CD14-positive monocyte (primary cell): ENCODE measurements around the gene SLX9. TPM values are rescaled to one million over a fixed set of nuclear protein-coding genes. Genes with fewer than 3 reads are reported as not detected.

ENCODE experiments used
- DNase-seq, 3 donors: peaks; one replicate each; pipeline ENCODE4 v3.0.0-alpha.2; 2011 to 2022
- H2AFZ ChIP-seq: 2 replicates; pipeline ENCODE4 v1.6.0; 2012; ENCODE audit warnings: mild to moderate bottlenecking, low read depth, low read length, inconsistent platforms; ENCODE audit not compliant: insufficient read depth, poor library complexity, severe bottlenecking
- H3K27ac ChIP-seq, 2 donors: 1 replicate in 1 of 2; 2 replicates in 1 of 2; pipeline ENCODE4 v1.5.1; 2012 to 2013; ENCODE audit warnings: low read length in 2 of 2, control low read depth in 1 of 2, inconsistent platforms in 1 of 2, low read depth in 1 of 2, mild to moderate bottlenecking in 1 of 2
- H3K27me3 ChIP-seq, 2 donors: one replicate each; pipeline versions ENCODE4 v1.6.0 to v1.6.1; 2011 to 2013; ENCODE audit warnings: low read length in 2 of 2; ENCODE audit not compliant: control insufficient read depth in 2 of 2, insufficient read depth in 2 of 2
- H3K36me3 ChIP-seq, 2 donors: replicated peaks in 1 of 2; 1 replicate in 1 of 2; 2 replicates in 1 of 2; pipeline versions ENCODE4 v1.5.1 to v1.6.1; 2012 to 2013; ENCODE audit warnings: low read length in 2 of 2, control low read depth in 1 of 2, inconsistent platforms in 1 of 2, mild to moderate bottlenecking in 1 of 2; ENCODE audit not compliant: insufficient read depth in 2 of 2, control insufficient read depth in 1 of 2
- H3K4me1 ChIP-seq, 2 donors: 1 replicate in 1 of 2; 2 replicates in 1 of 2; pipeline versions ENCODE4 v1.5.1 to v1.6.1; 2012 to 2013; ENCODE audit warnings: low read length in 2 of 2, control low read depth in 1 of 2, inconsistent platforms in 1 of 2, mild to moderate bottlenecking in 1 of 2, moderate library complexity in 1 of 2; ENCODE audit not compliant: insufficient read depth in 2 of 2, control insufficient read depth in 1 of 2
- H3K4me2 ChIP-seq: replicated peaks from 2 replicates; pipeline ENCODE3; 2012; ENCODE audit warnings: low read length, moderate library complexity, mild to moderate bottlenecking; ENCODE audit not compliant: poor library complexity, severe bottlenecking; ENCODE audit errors: extremely low read depth
- H3K4me3 ChIP-seq, 3 experiments: fragments of 200-600 bp in 1 of 3; sonication (generic) in 1 of 3; replicated peaks in 1 of 3; 1 replicate in 2 of 3; 2 replicates in 1 of 3; pipeline ENCODE4 v1.5.1; 2011 to 2013; ENCODE audit warnings: low read length in 3 of 3, mild to moderate bottlenecking in 3 of 3, control low read depth in 2 of 3, low read depth in 2 of 3, inconsistent platforms in 1 of 3, moderate library complexity in 1 of 3
- H3K79me2 ChIP-seq: 2 replicates; pipeline ENCODE4 v1.6.0; 2012; ENCODE audit warnings: mild to moderate bottlenecking, control low read depth, inconsistent platforms, low read length, moderate library complexity; ENCODE audit not compliant: insufficient read depth
- H3K9ac ChIP-seq: 2 replicates; pipeline ENCODE4 v1.6.0; 2017; ENCODE audit warnings: low read length, mild to moderate bottlenecking; ENCODE audit not compliant: insufficient read depth, poor library complexity, severe bottlenecking
- H3K9me3 ChIP-seq, 2 donors: replicated peaks in 1 of 2; 1 replicate in 1 of 2; 2 replicates in 1 of 2; pipeline versions ENCODE4 v1.5.1 to v1.6.1; 2012 to 2013; ENCODE audit warnings: low read length in 2 of 2, control low read depth in 1 of 2; ENCODE audit not compliant: control insufficient read depth in 1 of 2, insufficient read depth in 1 of 2
- H4K20me1 ChIP-seq: 2 replicates; pipeline ENCODE4 v1.6.0; 2012; ENCODE audit warnings: mild to moderate bottlenecking, low read length, control low read depth, moderate library complexity; ENCODE audit not compliant: insufficient read depth
- H3K27ac Mint-ChIP-seq, 7 donors: one replicate each; pipeline ENCODE4 v1.8.0; 2020; ENCODE audit warnings: mild to moderate bottlenecking in 7 of 7, mixed read lengths in 7 of 7, moderate library complexity in 6 of 7, inconsistent platforms in 2 of 7
- H3K27me3 Mint-ChIP-seq, 3 donors: one replicate each; pipeline ENCODE4 v1.8.0; 2021 to 2022; ENCODE audit warnings: low read depth in 3 of 3, mild to moderate bottlenecking in 3 of 3, mixed read lengths in 3 of 3, moderate library complexity in 3 of 3, inconsistent platforms in 1 of 3
- H3K36me3 Mint-ChIP-seq, 2 donors: one replicate each; pipeline ENCODE4 v1.8.0; 2020; ENCODE audit warnings: mixed read lengths in 2 of 2, inconsistent platforms in 1 of 2, mild to moderate bottlenecking in 1 of 2
- H3K4me1 Mint-ChIP-seq: one replicate; pipeline ENCODE4 v1.8.0; 2020; ENCODE audit warnings: mild to moderate bottlenecking, mixed read lengths
- H3K4me3 Mint-ChIP-seq, 2 donors: one replicate each; pipeline ENCODE4 v1.8.0; 2020; ENCODE audit warnings: mild to moderate bottlenecking in 2 of 2, mixed read lengths in 2 of 2, moderate library complexity in 1 of 2
- H3K9me3 Mint-ChIP-seq, 7 donors: one replicate each; pipeline ENCODE4 v1.8.0; 2020 to 2022; ENCODE audit warnings: mixed read lengths in 7 of 7, mild to moderate bottlenecking in 6 of 7, moderate library complexity in 6 of 7, inconsistent platforms in 2 of 7
- WGBS: methylation state at CpG from one replicate; pipeline ENCODE4 v1.1.5; 2013; ENCODE audit warnings: missing lambda C conversion rate; ENCODE audit not compliant: insufficient coverage; 5-methylcytosine and 5-hydroxymethylcytosine counted together
- intact Hi-C, 2 donors: fragments of 100-400 bp; cut with micrococcal nuclease; formaldehyde crosslinking; loops; one replicate each; pipeline versions ENCODE4 v1.15.0 to v1.15.1; 2023
- polyA plus RNA-seq, 3 donors: library from polyadenylated mRNA; depleted of rRNA in 1 of 3; unstranded in 2 of 3; stranded (reverse) in 1 of 3; fragments of 300-500 nt in 2 of 3; fragments of >200 nt in 1 of 3; fragmentation: Illumina TruSeq in 2 of 3; gene quantifications; 1 replicate in 2 of 3; 2 replicates in 1 of 3; pipeline ENCODE4 v1.2.3, GENCODE V29; 2012 to 2021
- TF ChIP-seq, protein P1 (sequence below): fragments of 200-600 bp; IDR thresholded peaks from one replicate; pipeline ENCODE4 v1.8.0; 2022; ENCODE audit warnings: antibody characterized with exemption, mild to moderate bottlenecking

The SLX9 gene
- polyA plus RNA-seq, 3 donors = 7.5 to 9.0 (median 9.0) TPM

DNA sequence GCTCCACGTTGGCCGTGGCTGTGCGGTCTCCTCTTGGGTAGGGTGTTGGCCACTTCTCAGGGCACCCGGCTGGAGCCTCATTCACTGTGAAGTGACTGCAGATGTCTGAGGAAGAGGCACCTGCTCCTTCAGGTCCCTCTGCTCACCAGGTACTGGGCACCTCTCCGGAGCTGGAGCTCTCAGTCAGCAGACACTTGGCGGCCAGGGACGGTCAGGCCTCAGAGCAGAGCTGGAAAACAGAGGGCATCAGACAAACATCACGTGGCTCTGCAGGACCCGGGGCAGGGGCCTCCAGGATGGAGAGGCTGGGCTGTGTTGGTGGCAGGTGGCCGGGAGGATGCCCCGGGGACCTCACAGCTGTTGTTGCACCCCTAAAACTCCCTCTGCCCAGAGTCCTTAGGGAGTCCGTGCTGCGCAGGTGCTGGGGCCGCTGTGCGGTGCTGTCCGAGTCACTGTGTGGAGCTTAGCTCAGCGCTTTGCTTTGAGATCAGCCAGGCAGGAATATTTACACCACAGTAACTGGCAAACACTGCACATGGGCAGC lies 59.7 kb downstream of the SLX9 start:
- no peaks in the 10 kb centered on the region for H3K36me3 Mint-ChIP-seq
- H3K27me3 ChIP-seq = no peaks in the 10 kb centered on the region
- H3K4me2 ChIP-seq = no peak overlapping the region
- no peak overlapping the region for H3K4me3 Mint-ChIP-seq
- no peak overlapping the region for H2AFZ ChIP-seq
- no peaks in the 10 kb centered on the region for H3K36me3 ChIP-seq
- TF ChIP-seq, protein P1, sequence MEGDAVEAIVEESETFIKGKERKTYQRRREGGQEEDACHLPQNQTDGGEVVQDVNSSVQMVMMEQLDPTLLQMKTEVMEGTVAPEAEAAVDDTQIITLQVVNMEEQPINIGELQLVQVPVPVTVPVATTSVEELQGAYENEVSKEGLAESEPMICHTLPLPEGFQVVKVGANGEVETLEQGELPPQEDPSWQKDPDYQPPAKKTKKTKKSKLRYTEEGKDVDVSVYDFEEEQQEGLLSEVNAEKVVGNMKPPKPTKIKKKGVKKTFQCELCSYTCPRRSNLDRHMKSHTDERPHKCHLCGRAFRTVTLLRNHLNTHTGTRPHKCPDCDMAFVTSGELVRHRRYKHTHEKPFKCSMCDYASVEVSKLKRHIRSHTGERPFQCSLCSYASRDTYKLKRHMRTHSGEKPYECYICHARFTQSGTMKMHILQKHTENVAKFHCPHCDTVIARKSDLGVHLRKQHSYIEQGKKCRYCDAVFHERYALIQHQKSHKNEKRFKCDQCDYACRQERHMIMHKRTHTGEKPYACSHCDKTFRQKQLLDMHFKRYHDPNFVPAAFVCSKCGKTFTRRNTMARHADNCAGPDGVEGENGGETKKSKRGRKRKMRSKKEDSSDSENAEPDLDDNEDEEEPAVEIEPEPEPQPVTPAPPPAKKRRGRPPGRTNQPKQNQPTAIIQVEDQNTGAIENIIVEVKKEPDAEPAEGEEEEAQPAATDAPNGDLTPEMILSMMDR = no peak
- no peaks in the 10 kb centered on the region for H4K20me1 ChIP-seq
- no peaks in the 10 kb centered on the region for H3K9me3 ChIP-seq
- H3K27me3 Mint-ChIP-seq = peaks cover 0 to 6% (median 6%) of the 10 kb centered on the region in 3 donors
- H3K9ac ChIP-seq = no peak overlapping the region
- no peak overlapping the region for H3K27ac ChIP-seq
- DNase-seq = no peak
- intact Hi-C loops = no loop called here
- H3K4me1 Mint-ChIP-seq = no peaks in the 10 kb centered on the region
- no peak overlapping the region for H3K4me3 ChIP-seq
- WGBS = 97% methylated on average over 12 of the region's 17 CpGs
- H3K4me1 ChIP-seq = no peaks in the 10 kb centered on the region
- no peaks in the 10 kb centered on the region for H3K79me2 ChIP-seq
- H3K9me3 Mint-ChIP-seq = peaks cover 0 to 2% (median 0%) of the 10 kb centered on the region in 7 donors
- H3K27ac Mint-ChIP-seq = peak overlapping the region in 1 of 7 donors; percentile 15

DNA sequence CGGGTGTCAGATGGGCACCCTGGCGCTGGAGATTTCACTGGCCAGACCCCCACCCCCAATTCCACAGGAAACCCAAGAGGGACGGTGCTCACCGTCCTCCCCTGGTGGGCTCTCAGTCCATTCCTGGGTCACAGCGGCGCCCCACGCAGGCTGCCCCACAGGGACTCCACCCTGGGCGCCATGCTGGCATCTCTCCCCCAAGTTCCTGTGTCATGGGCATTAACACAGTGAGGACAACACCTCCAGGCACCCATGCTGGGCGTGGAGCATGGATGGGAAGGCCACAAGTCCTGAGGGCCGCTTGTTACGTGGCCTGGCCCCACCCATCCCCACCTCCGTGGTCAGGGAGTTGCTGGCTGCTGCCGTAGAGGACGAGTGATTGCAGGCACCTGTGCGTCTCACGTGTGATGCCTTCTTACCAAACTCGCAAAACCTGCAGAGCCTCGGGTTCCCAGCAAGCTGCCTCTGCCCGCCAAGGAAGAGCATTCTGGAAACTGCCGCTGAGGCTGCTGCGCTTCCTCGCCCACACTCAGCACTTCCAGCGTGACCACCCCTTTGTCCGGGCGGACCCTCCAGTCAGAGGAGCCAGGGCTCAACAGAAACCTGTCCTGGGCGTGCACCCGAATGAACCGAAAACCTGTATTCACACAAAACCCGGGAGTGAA lies 60.3 kb downstream of the SLX9 start:
- Mint-ChIP-seq H3K4me3 (no peak overlapping the region), H3K27me3 (peaks cover 0 to 9% (median 7%) of the 10 kb centered on the region in 3 donors), H3K9me3 (peaks cover 0 to 4% (median 0%) of the 10 kb centered on the region in 7 donors), H3K36me3 (no peaks in the 10 kb centered on the region), H3K27ac (no peak overlapping the region), H3K4me1 (no peaks in the 10 kb centered on the region)
- intact Hi-C loops = no loop called here
- Histone ChIP-seq H2AFZ (no peak overlapping the region), H3K79me2 (no peaks in the 10 kb centered on the region), H3K27me3 (no peaks in the 10 kb centered on the region), H3K27ac (no peak overlapping the region), H3K9me3 (no peaks in the 10 kb centered on the region), H4K20me1 (no peaks in the 10 kb centered on the region), H3K4me2 (no peak overlapping the region), H3K36me3 (no peaks in the 10 kb centered on the region), H3K9ac (no peak overlapping the region), H3K4me3 (no peak overlapping the region), H3K4me1 (no peaks in the 10 kb centered on the region)
- 88% methylated on average over 26 of the region's 29 CpGs for WGBS
- TF ChIP-seq, protein P1 = no peak
- no peak for DNase-seq
